Stimulated activated CD8-positive, alpha-beta memory T cell treated with anti-CD3 and anti-CD28 coated beads, Interleukin-4, amount 100 ng/mL, for 24 hours (primary cell): ENCODE measurements around the gene NOL4L.

Experiments
- DNase-seq: peaks from one replicate; pipeline ENCODE4 v3.0.0-alpha.2; 2020; ENCODE audit warnings: low read depth

The NOL4L gene

DNA sequence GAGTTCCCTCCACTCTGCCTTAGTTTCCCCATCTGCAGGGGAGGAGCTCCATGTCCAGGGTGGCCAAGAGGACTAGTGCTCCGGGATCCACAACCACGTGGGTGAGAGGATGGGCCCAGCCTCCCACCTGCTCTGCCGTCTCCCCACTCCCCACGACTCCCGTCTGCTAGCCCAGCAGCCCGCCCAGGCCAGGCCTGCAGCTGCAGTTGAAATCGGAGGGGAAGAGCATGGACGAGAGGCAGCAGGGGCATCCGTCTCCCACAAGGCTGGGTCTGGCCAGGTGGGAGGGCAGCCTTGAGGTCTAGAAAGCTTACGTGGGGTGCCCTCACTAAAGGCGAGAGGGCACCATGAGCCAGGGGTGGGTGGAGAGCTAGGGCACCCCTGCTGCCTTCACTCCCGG, 8.6 kb downstream of the NOL4L start:
- no peak for DNase-seq

DNA sequence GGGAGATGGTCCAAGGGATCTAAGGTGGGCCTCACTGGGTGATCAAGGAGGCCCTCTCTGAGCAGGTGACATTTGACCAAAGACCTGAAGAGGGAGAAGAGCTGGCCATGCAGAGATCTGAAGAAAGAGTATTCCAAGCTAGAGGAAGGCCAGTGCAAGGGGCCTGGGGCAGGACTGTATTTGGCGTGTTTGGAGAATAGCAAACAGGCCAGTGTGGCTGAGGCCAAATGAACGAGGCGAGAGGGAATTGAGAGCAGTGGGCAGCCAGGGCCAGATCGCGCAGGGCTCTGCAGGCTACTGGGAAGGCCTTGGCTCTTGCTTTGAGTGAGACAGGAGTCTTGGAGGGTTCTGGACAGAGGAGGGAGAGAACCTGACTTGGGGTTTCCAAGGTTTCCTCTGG, 9.3 kb downstream of the NOL4L start:
- no peak for DNase-seq

DNA sequence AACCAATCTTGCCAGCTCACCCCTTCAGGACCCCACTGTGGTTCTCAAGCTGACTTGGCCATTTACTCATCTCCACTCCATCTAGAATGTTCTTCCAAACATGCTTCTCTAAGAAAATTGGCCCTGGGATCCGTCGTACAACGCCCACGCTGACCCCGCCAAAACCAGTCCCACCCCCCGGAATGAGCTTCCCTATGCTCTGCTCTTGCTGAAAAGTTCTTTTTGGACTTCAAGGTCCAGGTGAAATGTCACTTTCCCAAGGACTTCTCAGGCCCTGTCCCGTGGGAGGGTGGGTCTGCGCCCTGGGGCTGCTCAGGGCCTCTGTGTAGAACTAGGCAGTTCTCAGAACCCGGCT, 9.9 kb downstream of the NOL4L start:
- DNase-seq, result no peak

DNA sequence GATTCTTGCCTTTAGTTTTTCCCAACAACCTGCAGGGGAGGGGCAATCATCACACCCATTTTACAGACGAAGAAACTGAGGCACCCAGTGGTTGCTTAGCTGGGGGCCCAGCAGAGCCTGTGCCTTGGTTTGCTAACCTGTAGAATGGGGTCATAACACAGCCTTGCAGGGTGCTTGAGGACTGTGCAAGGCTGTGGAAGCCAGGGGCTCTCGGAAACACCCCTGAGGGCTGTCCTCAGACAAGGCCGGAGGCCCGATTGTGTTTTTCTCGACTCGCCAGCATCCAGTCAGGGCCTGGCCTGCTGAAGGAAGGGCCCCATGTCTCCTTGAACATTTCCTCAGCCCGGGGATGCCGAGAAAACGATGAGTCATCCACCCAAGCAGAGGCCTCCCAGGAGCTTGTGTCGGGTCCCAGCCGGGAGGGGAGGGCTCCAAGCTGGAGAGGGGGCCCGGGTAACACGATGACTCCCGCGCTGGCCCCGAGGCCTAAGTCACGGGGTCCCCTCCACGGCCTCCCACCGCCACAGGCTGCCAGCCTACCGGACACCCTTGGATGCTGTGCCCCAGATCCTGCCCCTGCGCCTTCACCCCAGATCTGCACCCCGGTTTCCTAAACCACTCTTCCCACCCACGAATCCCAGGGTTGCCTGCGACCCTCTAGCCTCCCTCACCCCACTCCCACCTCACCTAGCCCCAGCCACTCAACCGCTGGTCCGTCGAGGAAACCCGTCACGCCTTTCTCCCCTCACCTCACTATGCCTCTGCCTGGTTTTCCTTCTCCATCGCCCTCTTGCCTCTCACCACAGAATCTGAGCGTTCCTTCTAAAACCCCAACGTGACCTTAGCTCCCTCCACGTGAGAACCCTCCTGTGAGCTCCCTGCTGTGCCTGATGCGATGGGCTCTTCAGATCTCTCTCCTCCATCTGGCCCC, 10.6 kb downstream of the NOL4L start:
- DNase-seq, result no peak

- no peak for DNase-seq
Observed at GRCh38 chr20:32573167-32573851, 11.8 kb downstream of the NOL4L start.

GRCh38 chr20:32572271-32572968, 12.7 kb downstream of the NOL4L start:
- DNase-seq, result no peak

DNA sequence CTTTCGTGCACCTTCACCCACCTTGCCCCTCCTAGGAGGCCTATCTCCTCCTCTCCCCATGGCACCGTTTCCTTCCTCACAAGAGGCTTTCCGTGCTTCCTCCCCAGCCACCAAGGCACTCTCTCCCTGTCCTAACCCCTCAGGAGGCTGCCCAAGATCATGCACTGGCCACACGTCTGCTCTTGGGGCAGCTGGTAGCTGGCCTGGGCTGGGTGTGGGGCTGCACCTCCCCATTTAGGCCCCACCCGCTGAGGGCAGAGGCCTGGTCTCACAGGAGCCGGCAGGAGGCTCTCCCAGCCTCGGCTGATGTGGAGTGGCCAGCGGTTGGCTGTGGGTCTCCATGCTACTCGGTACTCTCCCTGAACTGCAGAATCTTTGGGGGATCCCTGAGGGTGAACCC, 13.6 kb downstream of the NOL4L start:
- no peak for DNase-seq

DNA sequence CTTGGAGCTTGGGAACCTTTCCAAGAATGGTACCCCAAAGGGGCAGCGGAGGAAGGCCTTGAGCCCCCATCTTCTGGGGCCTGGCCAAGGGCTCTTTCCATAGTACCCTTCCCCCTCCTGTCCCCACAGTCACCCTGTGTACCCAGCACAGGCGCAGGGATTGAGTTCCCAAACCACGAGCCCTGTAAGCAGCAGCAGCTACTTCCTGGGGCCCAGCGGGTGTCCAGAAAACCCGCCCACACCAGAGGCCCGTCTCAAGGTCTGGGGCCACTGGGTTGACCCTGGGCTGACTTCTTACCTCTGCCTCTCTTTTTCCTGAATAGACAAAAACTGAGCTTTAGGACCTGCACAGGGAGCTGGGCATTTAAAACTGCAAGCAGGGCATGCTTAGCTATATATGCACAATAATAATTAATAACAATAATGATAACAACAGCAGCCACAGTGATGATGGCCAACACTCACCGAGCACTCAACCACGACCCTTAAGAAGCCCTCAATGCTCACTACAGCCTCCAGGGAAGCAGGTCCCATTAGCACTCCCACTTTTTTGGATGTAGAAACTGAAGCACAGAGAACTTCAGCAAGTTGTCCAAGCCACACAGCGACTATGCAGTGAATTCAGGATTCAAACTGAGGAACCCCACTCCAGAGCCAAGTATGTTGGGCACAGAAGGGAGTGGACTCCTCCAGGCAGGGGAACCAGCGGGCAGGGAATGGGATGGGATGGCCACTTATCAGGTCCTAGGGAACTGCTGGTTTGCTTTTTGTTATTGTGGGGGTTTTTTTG, 14.5 kb downstream of the NOL4L start:
- DNase-seq, result no peak

- no peak for DNase-seq
Observed at GRCh38 chr20:32569380-32570305, 15.5 kb downstream of the NOL4L start.

DNA sequence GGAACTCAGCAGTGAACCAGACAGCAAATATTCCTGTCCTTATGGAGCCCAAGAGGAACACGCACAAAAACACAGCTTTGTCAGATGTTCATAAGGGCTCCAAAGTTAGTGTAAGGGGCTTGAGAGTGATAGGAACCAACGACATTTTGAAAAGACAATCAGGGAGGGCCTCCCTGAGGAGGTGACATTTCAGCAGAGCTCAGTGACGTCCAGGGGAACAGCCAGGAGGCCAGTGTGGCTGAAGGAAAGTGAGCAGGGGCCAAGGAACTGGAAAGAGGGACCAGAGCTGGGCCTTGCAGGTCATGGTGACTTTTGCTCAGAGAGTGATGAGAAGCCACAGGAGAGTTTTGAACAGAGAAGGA, 16.1 kb downstream of the NOL4L start:
- DNase-seq, result no peak

DNA sequence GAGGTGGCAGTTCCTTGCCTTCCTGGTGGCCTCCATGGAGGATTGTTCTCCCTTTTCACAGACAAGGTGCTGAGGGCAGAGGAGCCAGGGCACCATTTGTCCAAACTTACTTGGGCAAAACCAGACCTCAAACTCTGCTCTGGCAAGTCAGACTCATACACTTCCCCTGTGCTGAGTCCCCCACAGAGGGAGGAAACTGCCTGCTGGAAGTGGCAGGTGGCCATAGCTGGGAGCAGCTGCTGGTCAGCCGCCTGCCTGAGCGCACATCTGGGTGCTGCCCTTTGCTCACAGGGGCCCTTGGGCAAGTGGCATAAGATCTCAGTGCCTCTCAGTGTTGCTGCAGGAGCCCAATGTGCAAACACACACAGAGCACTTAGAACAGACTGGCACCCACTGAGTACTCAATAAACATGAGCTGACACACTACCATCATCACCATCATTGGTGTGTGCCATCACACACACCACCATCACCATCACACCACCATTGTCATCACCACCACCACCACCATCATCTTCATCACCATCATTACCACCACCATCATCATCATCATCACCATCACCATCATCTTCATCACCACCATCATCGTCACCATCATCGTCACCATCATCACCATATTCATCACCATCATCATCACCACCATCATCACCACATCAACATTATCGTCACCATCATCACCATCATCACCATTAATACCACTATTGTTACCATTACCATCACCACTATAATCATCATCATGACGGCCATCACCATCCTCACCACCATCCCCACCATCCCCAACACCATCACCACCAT, 17.6 kb downstream of the NOL4L start:
- DNase-seq, result no peak

GRCh38 chr20:32566379-32567374, 18.5 kb downstream of the NOL4L start:
- no peak for DNase-seq

DNA sequence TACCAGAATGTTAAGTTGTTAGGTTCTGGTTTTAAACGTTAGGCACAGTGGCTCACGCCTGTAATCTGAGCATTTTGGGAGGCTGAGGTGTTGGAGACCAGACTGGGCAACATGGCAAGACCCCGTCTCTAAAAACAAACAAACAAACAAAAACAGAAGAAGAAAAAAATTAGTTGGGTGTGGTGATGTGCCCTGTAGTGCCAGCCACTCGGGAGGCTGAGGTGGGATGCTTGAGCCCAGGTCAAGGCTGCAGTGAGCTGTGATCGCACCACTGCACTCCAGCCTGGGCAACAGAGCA, 19.4 kb downstream of the NOL4L start:
- DNase-seq, result no peak

- no peak for DNase-seq
Observed at GRCh38 chr20:32564921-32565734, 20.0 kb downstream of the NOL4L start.

DNA sequence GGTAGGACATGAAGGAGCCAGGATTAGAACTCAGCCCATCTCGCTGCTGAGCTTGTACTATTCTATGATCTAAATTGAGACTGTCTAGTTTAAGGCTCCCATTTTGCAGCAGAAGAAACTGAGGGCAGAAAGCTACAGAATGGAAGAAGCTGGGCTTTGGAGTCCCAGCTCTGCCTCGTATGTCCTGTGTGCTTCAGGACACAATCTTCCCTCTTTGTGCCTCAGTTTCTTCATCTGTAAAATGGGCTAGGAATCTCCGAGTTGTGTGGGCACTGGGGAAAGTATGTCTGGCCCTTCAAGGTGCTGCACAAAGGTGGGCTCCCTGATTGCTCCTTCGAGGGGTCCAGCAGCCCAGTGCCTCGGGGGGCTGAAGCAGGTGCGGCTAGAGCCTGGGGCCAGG, 20.7 kb downstream of the NOL4L start:
- DNase-seq, result no peak

GRCh38 chr20:32563311-32564272, 21.5 kb downstream of the NOL4L start:
- no peak for DNase-seq

DNA sequence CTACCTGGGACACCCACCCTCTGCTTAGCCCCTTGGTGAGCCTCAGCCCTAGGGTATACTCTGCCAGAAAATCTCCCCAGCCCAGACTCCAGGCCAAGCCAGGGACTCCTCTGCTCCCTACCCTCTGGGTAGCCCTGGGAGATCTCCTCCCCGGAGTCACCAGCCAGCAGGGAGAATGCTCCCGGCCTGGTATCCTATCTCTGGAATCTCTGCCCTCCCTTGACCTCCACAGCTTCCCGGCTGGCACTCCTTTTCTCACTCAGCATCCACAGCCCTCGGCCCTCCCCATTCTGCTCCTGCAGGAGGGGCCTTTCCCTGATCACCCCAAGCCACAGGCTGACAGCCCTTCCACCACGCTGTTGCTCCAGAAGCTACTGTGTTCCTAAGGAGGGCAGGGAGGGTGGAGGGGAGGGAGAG, 22.6 kb downstream of the NOL4L start:
- DNase-seq, result no peak
